ENCODE data around the gene SHOX.

Gene SHOX

DNA sequence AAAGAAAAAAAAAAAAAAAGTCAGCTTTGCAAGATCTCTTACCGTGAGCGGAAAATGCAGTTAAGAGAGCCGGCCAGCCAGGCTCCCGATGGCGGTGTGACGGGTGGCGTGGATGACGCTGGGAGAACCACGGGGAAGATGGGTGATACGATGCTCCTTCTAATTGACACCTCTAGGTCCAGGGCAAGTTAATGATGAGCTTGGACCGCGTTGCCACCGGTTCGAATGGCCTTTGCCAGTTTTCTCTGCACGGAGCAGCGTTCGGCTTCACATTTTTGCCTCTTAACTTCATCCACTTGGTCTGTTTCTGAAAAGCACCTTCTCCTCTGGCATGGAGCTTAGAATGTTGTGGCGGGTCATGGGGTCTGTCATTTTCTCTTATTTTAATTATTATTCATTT lies 33.2 kb downstream of the SHOX start:
- FAIRE-seq: no peak

DNA sequence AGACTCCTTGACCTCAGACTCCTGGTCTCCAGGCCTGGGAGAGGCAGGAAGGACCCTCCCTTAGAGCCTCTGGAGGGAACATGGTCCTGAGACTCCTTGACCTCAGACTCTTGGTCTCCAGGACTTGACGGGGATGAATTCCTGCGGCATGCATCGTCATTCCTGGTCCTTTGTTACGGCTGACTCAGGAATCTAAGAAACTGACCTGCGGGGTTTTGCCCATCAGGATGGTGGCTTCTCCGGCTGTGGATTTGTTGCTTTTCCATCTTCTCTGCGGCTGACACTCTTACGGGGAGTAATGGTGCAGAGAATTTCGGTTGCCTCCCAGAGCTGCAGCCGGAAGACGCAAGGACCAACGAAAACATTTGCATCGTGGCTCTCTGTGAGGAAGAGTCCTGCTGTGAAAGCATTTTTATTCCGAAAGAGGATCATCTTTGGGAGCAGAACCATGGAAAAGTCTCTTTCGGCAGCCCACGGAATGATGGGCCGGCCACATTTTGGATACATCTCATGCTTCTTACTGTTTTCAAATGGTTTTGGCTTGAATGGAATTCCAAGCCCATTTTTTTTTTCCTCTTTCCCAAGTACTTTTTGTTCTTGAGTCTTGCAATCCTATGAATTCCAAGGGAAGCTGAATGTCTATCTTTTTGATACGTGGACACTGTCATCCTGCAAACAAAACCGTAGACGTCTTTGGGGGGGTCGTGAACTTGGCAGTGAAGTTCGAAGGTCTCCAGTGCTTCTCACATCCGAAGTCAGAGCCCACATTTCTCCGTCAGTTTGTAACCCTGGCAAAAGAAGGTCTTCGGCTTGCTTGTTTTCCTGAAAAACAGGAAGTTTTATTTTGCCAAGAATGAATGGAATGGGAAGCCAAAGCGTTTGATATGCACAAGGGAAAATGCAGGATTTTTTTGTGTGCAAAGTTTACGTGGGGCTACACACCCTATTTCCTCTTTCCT lies 36.5 kb downstream of the SHOX start:
- FAIRE-seq: no peak
- no peak for DNase-seq (ENCODE audit: insufficient read length, low spot score)

More for the DNA sequence above, 33.2 kb downstream of the SHOX start:
- DNase-seq (ENCODE audit: insufficient read length, low spot score): no peak

DNA sequence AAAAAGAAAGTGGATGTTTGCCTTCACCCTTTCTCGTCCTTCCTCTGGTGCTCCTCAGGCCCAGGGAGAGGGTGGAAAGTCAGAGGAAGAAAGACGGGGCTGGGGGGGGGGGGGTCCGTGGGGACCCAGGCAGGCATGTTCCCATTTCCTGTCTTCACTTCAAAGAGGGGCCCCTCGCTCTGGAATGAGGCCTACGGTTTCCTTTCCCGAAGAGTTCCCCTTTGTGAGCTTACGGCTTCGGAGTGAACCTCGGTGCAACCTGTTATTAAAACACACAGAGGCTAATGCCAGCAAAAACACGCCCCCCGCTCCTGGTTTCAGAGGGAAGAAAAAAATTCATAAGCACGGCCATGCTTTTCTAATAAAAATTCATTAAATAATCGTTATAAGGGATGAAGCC lies 40.1 kb downstream of the SHOX start:
- FAIRE-seq (no peak), DNase-seq (ENCODE audit: insufficient read length, low spot score) (no peak)

DNA sequence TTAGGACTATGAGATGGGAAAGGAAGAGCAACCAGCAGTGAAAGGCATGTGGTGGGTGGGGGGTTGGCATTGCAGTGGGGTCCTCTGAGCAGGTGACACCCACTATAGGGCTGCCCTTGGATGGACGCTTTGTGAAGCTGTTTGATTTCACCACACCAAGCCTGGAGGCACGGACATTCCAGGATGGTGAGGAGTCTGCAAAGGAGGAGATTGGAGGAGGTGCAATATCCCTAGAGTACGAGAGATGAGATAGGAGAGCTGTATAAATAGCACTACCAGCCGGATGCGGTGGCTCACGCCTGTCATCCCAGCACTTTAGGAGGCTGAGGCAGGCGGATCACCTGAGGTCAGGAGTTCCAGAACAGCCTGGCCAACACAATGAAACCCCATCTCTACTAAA lies 42.3 kb downstream of the SHOX start:
- FAIRE-seq (peak; percentile 28), DNase-seq (ENCODE audit: insufficient read length, low spot score) (peak; percentile 57)

DNA sequence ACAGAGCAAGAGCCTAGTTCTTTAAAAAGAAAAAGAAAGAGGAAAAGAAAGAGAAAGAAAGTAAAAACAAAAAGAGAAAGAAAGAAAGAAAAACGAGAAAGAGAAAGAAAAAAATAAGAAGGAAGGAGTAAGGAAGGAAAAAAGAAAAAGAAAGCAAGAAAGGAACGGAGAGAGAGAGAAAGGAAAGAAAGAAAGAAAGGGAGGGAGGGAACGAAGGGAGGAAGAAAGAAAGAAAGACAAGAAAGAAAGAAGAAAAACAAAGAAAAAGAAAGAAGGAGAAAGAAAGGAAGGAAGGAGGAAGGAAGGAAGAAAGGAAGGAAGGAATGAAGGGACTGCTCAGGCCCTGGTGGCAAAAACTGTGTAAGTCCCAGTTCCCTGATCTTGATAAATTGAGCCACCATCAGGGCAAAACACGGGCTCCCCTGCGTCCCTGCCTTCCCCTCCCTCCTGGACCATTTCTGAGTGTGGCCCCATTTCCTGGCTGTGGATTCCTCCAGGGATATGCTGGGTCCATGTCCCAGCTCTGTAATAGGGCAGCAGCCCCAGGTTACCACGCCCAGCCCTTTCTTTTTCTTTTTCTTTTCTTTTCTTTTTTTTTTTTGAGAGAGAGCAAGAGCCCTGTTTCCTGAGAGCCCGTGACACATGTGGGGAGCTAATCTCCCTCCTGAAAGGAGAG lies 44.8 kb downstream of the SHOX start:
- DNase-seq (ENCODE audit: insufficient read length, low spot score) (no peak), FAIRE-seq (no peak)

DNA sequence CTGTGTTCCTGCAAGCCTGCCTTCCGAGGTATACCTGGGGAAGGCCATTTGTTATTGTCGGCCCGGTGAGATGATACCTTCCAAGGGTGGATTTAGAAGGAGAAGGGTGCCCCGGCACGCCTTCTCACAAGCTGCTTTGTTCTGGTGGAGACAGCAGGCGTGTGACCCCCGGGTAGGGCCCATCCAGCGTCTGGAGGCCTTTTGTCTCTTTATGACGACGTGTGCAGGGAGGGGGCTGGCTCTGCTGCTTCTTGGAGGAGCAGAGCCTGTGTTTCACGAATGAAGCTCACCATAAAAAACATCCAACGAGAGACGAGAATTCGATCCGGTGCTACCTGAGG lies 45.3 kb downstream of the SHOX start:
- FAIRE-seq: no peak
- DNase-seq (ENCODE audit: insufficient read length, low spot score): no peak

DNA sequence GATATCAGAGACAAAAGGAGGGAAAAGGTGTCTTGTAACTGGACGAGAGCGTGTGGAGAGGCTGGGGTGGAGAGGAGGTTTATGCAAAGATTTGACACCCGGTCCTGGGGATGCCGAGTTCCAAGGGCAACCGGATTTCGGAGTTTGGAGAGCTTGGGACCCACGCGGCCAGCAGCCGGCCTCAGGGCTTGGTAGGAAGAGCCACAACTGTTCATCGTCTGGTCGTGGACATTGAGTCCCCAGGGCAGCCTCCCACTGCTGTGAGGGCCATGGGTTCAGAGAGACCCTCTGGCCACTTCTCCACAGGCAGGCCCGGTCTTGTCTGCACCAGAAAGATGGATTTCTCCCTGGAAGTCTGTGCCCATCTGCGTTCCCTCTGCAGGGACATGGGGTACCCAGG lies 46.8 kb downstream of the SHOX start:
- DNase-seq (ENCODE audit: insufficient read length, low spot score): no peak
- FAIRE-seq: no peak

DNA sequence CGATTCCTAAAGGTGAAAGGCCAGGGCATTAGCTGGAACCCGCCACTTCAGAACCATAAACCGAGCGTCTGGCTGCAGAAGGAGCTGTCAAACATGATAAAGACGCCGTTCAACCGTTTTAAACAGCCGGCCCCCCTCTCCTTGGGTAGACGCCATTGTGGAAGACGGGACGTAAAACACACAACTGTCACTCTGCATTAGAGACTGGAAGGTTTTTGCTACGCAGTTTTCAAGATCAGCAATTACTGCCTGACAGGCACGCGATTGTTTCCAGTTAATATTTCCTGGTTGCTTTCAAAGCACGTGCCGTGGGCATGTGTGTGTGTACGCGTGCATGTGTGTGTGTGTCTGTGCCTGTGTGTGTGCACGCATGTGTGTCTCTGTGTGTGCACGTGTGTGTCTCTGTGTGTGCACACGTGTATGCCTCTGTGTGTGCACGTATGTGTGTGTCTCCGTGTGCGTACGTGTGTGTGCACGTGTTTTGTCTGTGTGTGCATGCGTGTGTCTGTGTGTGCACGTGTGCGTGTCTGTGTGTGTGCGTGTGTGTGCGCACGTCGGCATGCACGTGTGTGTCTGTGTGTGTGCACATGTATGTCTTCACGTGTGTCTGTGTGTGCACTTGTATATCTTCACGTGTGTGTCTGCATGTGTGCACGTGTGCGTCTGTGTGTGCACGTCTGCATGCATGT lies 48.8 kb downstream of the SHOX start:
- DNase-seq (ENCODE audit: insufficient read length, low spot score) (no peak), FAIRE-seq (peak; percentile 98)

DNA sequence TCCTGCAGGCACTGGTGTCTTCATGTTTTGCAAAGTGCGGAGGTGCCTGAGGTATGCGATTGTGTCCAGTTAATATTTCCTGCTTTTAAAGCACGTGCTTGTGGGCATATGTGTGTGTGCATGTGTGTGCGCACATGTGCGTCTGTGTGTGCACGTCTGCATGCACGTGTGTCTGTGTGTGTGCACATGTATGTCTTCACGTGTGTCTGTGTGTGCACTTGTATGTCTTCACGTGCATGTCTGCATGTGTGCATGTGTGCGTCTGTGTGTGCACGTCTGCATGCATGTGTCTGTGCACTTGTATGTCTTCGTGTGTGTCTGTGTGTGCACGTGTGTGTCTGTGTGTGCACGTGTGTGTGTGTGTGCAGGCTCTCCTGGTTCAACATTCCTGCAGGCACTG lies 49.5 kb downstream of the SHOX start:
- no peak for DNase-seq (ENCODE audit: insufficient read length, low spot score)
- no peak for FAIRE-seq

DNA sequence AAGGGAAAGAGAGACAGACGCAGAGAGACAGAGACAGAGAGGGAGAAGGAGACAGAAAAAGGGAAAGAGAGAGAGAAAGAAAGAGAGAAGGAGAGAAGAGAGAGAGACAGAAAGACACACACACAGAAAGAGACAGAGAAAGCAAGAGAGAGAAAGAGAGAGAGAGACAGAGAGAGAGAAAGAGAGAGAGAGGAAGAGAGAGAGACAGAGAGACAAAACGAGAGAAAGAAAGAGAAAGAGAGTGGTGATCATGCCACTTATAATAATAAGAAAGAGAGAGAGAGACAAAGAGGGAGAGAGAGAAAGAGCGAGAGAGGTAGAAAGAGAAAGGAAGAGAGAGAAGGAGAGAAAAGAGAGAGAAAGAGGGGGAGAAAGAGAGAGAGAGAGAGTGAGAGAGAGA lies 51.4 kb downstream of the SHOX start:
- FAIRE-seq: no peak
- no peak for DNase-seq (ENCODE audit: insufficient read length, low spot score)

DNA sequence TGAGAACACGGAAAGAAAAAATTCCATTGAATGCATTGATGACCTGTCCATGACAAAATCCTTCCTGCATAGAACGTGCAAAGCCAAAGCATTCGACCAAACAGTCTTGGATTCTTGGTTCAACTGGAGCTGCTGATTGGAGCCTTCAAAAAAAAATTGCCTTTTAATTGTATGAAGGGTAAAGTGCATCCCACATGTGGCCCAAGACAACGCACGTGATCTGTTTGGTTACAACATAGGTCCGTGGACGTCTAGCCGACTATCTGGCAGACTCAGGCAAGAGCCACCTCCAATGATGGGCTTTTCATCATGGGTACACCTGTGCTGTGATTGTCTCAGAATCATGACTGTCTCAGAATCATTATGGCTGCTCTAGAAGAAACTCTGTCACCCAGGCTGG lies 52.3 kb downstream of the SHOX start:
- FAIRE-seq: no peak
- DNase-seq (ENCODE audit: insufficient read length, low spot score): no peak

DNA sequence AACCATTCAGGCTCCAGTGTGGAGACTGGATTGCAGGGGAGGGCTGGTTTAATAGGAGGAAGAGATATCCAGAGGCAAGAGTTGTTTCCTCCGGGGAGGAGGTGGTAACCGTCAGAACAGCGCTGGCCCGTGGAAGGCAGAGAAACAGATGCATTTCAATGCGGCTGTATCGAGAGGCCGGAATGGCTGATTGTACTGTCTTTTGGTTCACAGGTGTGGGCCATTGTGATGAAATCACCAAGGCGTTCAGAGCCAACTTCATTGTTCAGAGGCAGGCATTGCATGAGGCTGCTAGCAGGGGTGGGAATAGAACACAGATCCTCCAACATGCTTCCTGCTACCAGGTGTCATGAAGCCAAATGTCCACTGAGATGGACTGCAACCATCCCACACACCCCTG lies 53.0 kb downstream of the SHOX start:
- DNase-seq (ENCODE audit: insufficient read length, low spot score) (no peak), FAIRE-seq (no peak)

DNA sequence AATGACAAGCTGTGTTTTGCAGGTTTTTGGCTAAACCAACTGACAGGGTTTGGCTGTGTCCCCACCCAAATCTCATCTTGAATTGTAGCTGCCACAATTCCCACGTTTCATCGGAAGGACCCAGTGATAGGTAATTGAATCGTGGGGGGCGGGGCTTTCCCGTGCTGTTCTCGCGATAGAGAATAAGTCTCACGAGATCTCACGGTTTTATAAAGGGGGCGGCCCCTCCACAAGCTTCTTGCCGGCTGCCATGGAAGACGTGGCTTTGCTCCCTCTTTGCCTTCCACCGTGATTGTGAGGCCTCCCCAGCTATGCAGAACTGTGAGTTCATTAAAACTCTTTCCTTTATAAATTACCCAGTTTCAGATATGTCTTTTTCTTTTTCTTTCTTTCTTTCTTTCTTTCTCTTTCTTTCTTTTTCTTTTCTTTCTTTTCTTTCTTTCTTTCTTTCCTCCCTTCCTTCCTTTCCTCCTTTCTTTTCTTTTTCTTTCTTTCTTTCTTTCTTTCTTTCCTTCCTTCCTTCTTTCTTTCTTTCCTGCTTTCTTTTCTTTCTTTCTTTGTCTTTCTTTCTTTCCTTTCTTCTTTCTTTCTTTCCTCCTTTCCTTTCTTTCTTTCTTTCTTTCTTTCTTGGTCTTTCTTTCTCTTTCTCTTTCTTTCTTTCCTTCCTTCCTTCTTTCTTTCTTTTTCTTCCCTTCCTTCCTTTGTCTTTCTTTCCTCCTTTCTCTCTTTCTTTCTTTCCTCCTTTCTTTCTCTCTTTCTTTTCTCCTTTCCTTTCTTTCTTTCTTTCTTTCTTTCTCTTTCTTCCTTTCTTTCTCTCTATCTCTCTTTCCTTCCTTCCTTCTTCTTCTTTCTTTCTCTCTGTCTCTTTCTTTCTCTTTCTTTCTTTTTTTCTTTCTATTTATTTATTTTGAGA lies 54.8 kb downstream of the SHOX start:
- DNase-seq (ENCODE audit: insufficient read length, low spot score): no peak
- FAIRE-seq: no peak

DNA sequence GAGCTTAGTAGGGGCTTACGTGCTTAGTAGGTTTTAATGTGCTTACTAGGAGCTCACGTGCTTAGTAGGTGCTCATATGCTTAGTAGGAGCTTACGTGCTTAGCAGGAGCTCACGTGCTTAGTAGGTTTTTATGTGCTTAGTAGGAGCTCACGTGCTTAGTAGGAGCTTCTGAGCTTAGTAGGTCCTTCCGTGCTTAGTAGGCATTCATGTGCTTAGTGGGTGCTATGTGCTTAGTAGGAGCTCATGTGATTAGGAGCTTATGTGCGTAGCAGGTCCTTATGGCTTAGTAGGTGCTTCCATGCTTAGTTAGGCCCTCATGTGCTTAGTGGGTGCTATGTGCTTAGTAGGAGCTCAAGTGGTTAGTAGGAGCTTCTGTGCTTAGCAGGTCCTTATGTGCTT lies 59.4 kb downstream of the SHOX start:
- FAIRE-seq: no peak
- no peak for DNase-seq (ENCODE audit: insufficient read length, low spot score)

DNA sequence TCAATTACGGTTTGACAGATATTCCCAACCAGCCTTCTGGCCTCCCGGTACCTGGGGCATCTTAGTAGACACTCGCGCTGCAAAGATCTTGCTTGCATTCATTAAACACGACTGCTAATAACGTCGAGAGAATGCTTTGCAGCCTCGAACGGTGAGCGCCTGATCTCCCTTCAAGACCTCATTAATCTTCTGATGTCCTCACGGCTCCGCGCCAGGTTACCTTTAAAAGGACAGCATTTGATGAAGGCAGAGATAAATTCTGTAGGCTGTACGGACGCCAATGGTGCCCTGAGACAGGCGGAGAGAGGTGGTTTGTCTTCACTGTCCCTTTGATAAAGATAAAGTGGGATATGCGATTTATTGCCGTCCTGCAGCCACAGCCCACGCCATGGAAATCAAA lies 64.2 kb downstream of the SHOX start:
- FAIRE-seq: no peak
- DNase-seq (ENCODE audit: insufficient read length, low spot score): no peak

DNA sequence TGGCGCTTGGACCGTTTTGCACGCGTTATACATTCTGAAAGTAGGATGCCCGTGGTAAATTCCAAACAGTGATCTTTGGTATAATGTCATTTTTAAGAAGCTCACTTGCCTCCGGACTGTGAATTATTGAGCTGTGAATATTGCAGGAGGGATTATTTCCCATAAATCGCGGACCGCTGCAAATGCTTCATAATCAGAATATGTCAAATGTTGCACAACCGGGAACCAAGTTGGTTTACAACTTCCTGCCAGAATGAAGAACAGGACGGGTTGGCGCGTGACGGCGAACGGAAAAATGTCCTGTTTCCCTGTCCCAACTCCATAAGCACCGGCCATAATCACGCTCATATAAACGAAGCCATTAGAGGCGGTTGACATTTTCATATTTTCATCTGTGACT lies 67.6 kb downstream of the SHOX start:
- DNase-seq (ENCODE audit: insufficient read length, low spot score) (no peak), FAIRE-seq (no peak)

DNA sequence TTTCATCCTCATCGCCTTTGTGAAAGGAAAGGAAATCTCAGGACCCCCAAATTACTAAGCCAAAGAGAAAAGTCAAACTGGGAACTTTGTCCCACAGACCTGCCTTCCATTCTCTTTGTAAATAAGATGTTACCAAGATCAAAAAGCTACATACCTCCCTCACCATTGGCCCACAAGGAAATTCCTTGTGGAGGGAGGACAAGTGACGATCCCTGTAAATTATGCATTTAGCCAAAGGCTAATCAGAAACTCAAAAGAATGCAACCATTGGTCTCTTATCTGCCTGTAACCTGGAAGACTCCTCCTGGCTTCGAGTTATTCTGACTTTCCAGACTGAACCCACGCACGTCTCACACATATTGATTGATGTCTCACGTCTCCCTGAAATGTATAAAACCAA lies 70.3 kb downstream of the SHOX start:
- FAIRE-seq (no peak), DNase-seq (ENCODE audit: insufficient read length, low spot score) (no peak)

DNA sequence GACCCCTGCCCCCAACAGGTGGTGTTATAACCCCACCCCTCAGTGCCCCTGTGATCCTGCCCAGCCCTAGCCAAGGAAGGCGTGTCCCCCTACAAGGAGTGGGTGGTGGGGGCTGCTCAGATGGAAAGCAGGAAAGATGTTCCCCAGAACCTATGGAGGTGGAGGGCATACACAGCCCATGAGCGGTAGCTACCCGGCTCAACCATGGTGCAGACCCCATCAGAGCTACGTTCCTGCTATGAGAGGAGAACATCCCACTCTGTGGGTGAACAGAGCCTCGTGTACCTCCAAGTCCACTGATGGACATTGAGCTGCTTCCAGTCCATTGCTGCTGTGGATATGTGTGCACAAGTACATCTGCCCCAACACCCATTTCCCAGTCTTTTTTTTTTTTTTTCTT lies 71.1 kb downstream of the SHOX start:
- FAIRE-seq (no peak), DNase-seq (ENCODE audit: insufficient read length, low spot score) (no peak)

DNA sequence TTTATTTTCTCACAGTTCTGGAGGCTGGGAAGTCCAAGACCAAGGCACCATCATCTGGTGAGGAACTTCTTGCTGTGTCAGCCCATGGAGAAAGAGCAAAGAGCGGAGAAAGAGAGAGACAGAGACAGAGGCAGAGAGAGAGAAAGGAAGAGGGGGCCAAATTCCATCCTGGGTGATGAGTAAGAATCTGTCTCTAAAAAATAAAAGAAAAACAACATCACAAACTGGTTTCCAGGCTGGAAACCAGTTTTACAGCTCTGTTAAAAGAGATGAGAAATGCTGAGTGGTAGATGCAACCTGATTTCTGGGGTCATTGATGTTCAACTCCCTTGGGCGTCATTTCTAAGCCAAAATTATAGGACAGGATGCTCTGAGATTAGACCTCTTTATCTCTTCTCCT lies 72.9 kb downstream of the SHOX start:
- FAIRE-seq: no peak
- DNase-seq (ENCODE audit: insufficient read length, low spot score): no peak

DNA sequence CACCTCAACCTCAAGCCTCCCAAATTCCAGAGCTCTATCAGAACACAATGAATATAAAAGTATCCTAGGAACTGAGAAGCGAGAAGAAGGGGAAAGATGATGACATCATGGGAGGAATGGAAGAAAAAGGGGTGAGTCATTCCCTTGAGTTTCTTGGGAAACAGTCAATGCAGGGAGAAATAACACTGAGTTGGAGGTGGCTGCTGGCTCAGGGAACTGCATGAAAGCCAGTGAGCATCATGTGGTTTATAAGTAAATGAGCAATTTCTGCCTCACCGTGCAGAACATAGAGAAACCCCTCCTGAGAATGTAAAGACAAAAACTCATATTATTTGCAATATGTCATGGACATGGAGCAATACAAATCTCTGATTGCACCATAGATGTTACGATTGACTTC lies 73.3 kb downstream of the SHOX start:
- DNase-seq (ENCODE audit: insufficient read length, low spot score) (no peak), FAIRE-seq (no peak)
